ENCODE measurements around the gene ABCA13.

ABCA13 gene

DNA sequence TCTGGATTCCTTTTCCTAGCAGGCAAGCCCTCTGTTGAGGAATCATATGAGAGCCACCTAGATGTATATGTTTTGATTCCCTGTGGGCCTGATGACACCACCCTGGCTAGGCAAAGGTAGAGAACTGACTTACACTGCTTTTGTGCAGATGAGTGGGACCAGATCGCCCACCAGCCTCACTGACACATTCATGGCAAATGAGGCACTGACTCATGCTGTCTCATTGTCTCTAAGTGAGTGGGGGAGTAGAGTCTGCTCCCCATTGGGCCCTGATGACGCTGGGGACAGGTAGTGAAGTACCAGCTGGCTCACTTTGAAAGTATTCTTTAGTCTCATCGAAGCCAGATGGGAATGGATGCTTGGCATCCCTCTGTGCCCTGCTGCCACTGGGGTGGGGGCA is 326.3 kb downstream of the ABCA13 start:
- TF ChIP-seq POLR2AphosphoS5 (IDR thresholded peaks at IDR 0.05; ENCODE audit: low read depth, low read length), result no peak

DNA sequence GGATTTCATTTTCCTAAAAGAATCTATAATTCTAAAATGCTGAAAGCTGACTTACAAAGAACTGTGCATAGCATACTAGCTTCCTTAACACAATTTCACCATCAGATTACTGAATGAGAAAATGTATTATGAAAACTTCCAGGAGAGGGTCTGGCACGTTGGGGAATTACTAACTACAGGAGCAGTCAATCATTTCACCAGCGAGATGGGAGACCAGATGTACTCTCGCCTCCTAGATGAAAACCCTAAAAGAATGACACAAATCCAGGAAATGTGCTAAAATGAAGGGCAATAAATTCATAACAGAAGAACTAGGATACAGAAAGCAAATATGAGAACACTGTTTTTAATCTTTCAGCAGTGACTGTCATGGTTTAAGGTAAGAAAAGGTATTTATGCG is 330.8 kb downstream of the ABCA13 start:
- no peak for TF ChIP-seq TAF1 (IDR thresholded peaks at IDR 0.05; ENCODE audit: borderline replicate concordance, insufficient read depth, low read length)
- no peak for TF ChIP-seq POLR2AphosphoS5 (IDR thresholded peaks at IDR 0.05; ENCODE audit: low read depth, low read length)
- no peak for TF ChIP-seq SIN3A (IDR thresholded peaks at IDR 0.05; ENCODE audit: borderline replicate concordance, insufficient read depth, low read length)
- no peak for TF ChIP-seq FOXP2 (optimal IDR thresholded peaks at IDR 0.05; ENCODE audit: borderline replicate concordance, extremely low read depth, extremely low read length, insufficient read depth)
- TF ChIP-seq, protein P1, sequence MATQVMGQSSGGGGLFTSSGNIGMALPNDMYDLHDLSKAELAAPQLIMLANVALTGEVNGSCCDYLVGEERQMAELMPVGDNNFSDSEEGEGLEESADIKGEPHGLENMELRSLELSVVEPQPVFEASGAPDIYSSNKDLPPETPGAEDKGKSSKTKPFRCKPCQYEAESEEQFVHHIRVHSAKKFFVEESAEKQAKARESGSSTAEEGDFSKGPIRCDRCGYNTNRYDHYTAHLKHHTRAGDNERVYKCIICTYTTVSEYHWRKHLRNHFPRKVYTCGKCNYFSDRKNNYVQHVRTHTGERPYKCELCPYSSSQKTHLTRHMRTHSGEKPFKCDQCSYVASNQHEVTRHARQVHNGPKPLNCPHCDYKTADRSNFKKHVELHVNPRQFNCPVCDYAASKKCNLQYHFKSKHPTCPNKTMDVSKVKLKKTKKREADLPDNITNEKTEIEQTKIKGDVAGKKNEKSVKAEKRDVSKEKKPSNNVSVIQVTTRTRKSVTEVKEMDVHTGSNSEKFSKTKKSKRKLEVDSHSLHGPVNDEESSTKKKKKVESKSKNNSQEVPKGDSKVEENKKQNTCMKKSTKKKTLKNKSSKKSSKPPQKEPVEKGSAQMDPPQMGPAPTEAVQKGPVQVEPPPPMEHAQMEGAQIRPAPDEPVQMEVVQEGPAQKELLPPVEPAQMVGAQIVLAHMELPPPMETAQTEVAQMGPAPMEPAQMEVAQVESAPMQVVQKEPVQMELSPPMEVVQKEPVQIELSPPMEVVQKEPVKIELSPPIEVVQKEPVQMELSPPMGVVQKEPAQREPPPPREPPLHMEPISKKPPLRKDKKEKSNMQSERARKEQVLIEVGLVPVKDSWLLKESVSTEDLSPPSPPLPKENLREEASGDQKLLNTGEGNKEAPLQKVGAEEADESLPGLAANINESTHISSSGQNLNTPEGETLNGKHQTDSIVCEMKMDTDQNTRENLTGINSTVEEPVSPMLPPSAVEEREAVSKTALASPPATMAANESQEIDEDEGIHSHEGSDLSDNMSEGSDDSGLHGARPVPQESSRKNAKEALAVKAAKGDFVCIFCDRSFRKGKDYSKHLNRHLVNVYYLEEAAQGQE (IDR thresholded peaks at IDR 0.05; ENCODE audit: insufficient read depth in 1 of 2, low read depth in 2 of 2, low read length in 2 of 2), result no peak

- TF ChIP-seq POLR2AphosphoS5 (IDR thresholded peaks at IDR 0.05; ENCODE audit: low read depth, low read length), result no peak
- TF ChIP-seq, protein P1 (IDR thresholded peaks at IDR 0.05; ENCODE audit: insufficient read depth in 1 of 2, low read depth in 2 of 2, low read length in 2 of 2), result no peak
- TF ChIP-seq SIN3A (IDR thresholded peaks at IDR 0.05; ENCODE audit: borderline replicate concordance, insufficient read depth, low read length), result no peak
- no peak for TF ChIP-seq FOXP2 (optimal IDR thresholded peaks at IDR 0.05; ENCODE audit: borderline replicate concordance, extremely low read depth, extremely low read length, insufficient read depth)
- no peak for TF ChIP-seq TAF1 (IDR thresholded peaks at IDR 0.05; ENCODE audit: borderline replicate concordance, insufficient read depth, low read length)
Observed at GRCh38 chr7:48505051-48505450, 333.8 kb downstream of the ABCA13 start.

GRCh38 chr7:48505466-48505865 is 334.2 kb downstream of the ABCA13 start:
- TF ChIP-seq SIN3A (IDR thresholded peaks at IDR 0.05; ENCODE audit: borderline replicate concordance, insufficient read depth, low read length), result no peak
- TF ChIP-seq FOXP2 (optimal IDR thresholded peaks at IDR 0.05; ENCODE audit: borderline replicate concordance, extremely low read depth, extremely low read length, insufficient read depth), result no peak
- TF ChIP-seq, protein P1 (IDR thresholded peaks at IDR 0.05; ENCODE audit: insufficient read depth in 1 of 2, low read depth in 2 of 2, low read length in 2 of 2), result no peak
- no peak for TF ChIP-seq POLR2AphosphoS5 (IDR thresholded peaks at IDR 0.05; ENCODE audit: low read depth, low read length)
- TF ChIP-seq TAF1 (IDR thresholded peaks at IDR 0.05; ENCODE audit: borderline replicate concordance, insufficient read depth, low read length), result no peak

DNA sequence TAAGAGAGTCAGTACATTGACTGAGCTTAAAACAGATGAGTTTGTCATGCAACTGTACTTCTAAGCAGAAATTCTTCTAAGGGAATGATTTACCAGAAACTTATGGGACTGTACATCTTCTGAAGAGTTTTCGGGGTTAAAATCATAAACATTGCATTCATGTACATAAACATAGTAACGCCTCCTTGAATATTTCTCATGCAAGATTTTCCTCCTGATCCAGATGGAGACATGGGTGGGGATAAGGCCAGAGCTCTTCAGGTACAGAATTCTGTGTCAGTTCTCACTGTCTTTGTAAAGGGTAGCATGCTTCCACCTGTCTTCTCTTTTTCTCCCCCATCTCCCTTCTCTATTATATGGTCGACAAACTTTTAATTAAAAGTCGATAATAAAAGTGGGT is 335.3 kb downstream of the ABCA13 start:
- TF ChIP-seq SIN3A (IDR thresholded peaks at IDR 0.05; ENCODE audit: borderline replicate concordance, insufficient read depth, low read length) (no peak), FOXP2 (optimal IDR thresholded peaks at IDR 0.05; ENCODE audit: borderline replicate concordance, extremely low read depth, extremely low read length, insufficient read depth) (no peak), POLR2AphosphoS5 (IDR thresholded peaks at IDR 0.05; ENCODE audit: low read depth, low read length) (no peak), TAF1 (IDR thresholded peaks at IDR 0.05; ENCODE audit: borderline replicate concordance, insufficient read depth, low read length) (no peak)
- TF ChIP-seq, protein P1 (IDR thresholded peaks at IDR 0.05; ENCODE audit: insufficient read depth in 1 of 2, low read depth in 2 of 2, low read length in 2 of 2), result no peak
